HTR-8/SVneo (cell line): ENCODE results near the gene CXorf51A.
"Not testable (repeated sequence)": the region's sequence is repeated elsewhere in the genome, so short reads cannot be mapped to it uniquely, and the experiment has no call there.

Source experiments
- DNase-seq: peaks from one replicate; pipeline ENCODE4 v3.0.0; 2011; ENCODE audit warnings: low spot score, mixed read lengths; ENCODE audit not compliant: insufficient read length
- FAIRE-seq: peaks from 2 replicates; lab custom pipeline; 2011; peaks lifted over from hg19 to GRCh38; lab: Jason Lieb, UNC

CXorf51A gene

DNA sequence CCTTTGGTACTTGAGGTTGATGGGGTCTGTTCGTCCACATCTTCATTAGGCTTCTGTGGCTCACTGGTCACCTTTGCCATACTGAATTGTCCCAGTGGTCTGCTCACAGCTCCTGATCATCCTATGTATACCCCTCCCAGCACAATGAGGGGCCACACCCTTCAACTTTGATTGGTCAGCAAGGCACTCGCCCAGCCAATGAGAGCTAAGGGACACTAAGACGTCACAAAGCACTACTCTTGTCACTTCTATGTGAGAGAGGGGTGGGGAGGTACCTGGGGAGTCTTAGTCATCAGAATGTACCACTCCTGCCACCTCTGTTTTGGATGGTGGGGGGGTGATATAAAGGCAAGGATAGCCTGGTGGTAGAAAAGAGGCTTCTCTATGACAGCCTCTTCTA is at the start of gene CXorf51A:
Gene CXorf51A (minus strand): TSS at position 101 of the 400 bp plus-strand sequence. CDS start 21 bp downstream, at position 80.
- DNase-seq, FAIRE-seq: not testable (repeated sequence)

DNA sequence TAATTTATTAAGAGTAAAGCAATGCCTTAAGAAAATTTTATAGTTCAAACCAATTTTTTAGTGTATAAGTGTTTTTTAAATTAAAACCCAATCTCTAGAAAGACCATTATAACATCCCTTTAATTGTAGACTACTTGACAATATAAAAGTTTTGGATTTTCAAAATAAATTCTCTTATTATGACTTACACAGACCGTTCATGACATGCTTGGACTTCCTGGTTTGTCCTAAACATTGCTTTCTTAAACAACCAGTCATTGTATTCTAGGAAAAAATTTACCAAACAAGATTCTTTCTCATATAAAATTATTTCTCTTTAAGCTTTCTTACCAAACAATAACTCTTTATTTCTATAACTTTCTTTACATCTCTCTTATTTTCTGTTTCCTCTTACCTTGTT is 49.0 kb upstream of the CXorf51A start:
- FAIRE-seq (no peak), DNase-seq (no peak)

DNA sequence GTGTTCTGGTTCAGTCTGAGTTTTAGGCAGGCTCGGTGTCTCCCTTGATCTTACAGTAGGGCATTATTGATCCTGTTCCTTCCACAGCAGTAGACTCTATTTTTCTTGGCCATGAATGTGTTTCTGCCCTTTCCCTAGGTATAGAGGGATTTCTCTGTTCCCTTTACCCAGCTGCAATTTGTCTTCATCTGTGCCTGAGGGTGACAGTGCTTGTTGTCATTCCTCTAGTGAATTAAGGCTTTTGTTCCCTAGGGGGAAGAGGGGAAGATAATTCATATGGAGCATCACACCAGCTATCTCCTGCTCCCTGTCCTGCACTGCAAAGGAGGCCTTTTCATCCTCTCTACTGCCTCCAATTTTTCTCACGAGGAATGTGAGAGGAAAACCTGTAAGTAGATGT is 39.7 kb upstream of the CXorf51A start:
- no peak for DNase-seq
- FAIRE-seq: no peak

DNA sequence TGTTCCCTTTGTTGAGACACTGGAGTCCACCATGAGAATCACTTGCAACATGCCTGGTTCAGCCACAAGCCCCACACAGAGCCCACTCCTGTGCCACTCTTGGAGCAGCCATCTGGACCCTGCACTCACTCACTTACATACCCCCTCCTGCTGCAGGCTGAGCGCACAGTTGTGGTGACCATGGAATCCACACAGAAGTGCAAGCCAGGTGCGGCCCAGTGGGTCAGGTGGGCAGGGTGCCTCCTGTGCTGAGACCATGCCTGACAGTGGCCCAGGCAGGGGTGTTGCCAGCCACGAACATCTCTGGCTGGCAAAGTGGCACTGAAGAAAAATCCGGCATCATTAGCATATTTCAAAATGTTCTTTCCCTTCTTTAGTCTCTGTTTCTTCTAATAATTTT is 17.4 kb upstream of the CXorf51A start:
- FAIRE-seq (no peak), DNase-seq (no peak)

DNA sequence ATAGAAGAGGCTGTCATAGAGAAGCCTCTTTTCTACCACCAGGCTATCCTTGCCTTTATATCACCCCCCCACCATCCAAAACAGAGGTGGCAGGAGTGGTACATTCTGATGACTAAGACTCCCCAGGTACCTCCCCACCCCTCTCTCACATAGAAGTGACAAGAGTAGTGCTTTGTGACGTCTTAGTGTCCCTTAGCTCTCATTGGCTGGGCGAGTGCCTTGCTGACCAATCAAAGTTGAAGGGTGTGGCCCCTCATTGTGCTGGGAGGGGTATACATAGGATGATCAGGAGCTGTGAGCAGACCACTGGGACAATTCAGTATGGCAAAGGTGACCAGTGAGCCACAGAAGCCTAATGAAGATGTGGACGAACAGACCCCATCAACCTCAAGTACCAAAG is 5.1 kb downstream of the CXorf51A start, which contains the start of gene CXorf51B:
Gene CXorf51B (plus strand): TSS at position 301 of the 400 bp plus-strand sequence. CDS start 21 bp downstream, at position 322.
- not testable (repeated sequence) for DNase-seq, FAIRE-seq
